GM19193 (cell line): ENCODE results near the gene SP100.

ENCODE experiments used
- POLR2A ChIP-seq: IDR thresholded peaks from 4 replicates; pipeline ENCODE4 v1.6.1; 2011; ENCODE audit not compliant: insufficient read depth, insufficient read length; ENCODE audit errors: extremely low read depth

The SP100 gene

GRCh38 chr2:230416061-230416721 is at the start of gene SP100:
SP100 (plus strand) TSS chr2:230416201; CDS start chr2:230416297, 96 bp downstream.
- peak; percentile 93 for TF ChIP-seq POLR2A

- TF ChIP-seq POLR2A = no peak
Observed at GRCh38 chr2:230382108-230382507, 33.9 kb upstream of the SP100 start.

GRCh38 chr2:230383453-230383852 is 32.5 kb upstream of the SP100 start:
- no peak for TF ChIP-seq POLR2A

- no peak for TF ChIP-seq POLR2A
Observed at GRCh38 chr2:230384986-230385385, 31.0 kb upstream of the SP100 start.

- no peak for TF ChIP-seq POLR2A
Observed at GRCh38 chr2:230394301-230394700, 21.7 kb upstream of the SP100 start.

GRCh38 chr2:230400041-230400440 is 16.0 kb upstream of the SP100 start:
- no peak for TF ChIP-seq POLR2A

GRCh38 chr2:230400454-230400853 is 15.5 kb upstream of the SP100 start:
- no peak for TF ChIP-seq POLR2A

- TF ChIP-seq POLR2A = no peak
Observed at GRCh38 chr2:230403746-230404145, 12.3 kb upstream of the SP100 start.

GRCh38 chr2:230405824-230406223 is 10.2 kb upstream of the SP100 start:
- no peak for TF ChIP-seq POLR2A

GRCh38 chr2:230408244-230408842 is 7.7 kb upstream of the SP100 start:
- no peak for TF ChIP-seq POLR2A

- no peak for TF ChIP-seq POLR2A
Observed at GRCh38 chr2:230410263-230410662, 5.7 kb upstream of the SP100 start.

- TF ChIP-seq POLR2A = no peak
Observed at GRCh38 chr2:230410861-230411569, 5.0 kb upstream of the SP100 start.

GRCh38 chr2:230411570-230412370 is 4.2 kb upstream of the SP100 start:
- TF ChIP-seq POLR2A = peak; percentile 55

GRCh38 chr2:230412371-230412711 is 3.7 kb upstream of the SP100 start:
- no peak for TF ChIP-seq POLR2A

- TF ChIP-seq POLR2A = no peak
Observed at GRCh38 chr2:230412846-230413245, 3.2 kb upstream of the SP100 start.

GRCh38 chr2:230413479-230413878 is 2.5 kb upstream of the SP100 start:
- no peak for TF ChIP-seq POLR2A

- TF ChIP-seq POLR2A = no peak
Observed at GRCh38 chr2:230414302-230414701, 1.7 kb upstream of the SP100 start.
